OCI-LY3 (cell line): ENCODE measurements around the gene CLDN4.

Experiments used
- CTCF ChIP-seq: fragments of 200-600, 300-600 bp; sonication (generic); IDR thresholded peaks from 2 replicates; pipeline ENCODE4 v1.5.1; 2014; ENCODE audit warnings: antibody characterized with exemption, low read length, low read depth
- EZH2phosphoT487 ChIP-seq: fragments of 200-600 bp; shearing (Covaris generic); IDR thresholded peaks from 2 replicates; pipeline ENCODE4 v1.6.1; 2018; ENCODE audit warnings: antibody characterized with exemption, mixed run types, low read depth

GRCh38 chr7:73866446-73866767 is 35.6 kb downstream of the CLDN4 start:
- TF ChIP-seq CTCF (no peak), EZH2phosphoT487 (no peak)
